HEK293 (cell line): ENCODE measurements around the gene PFN1.

Experiments used
- AEBP2 ChIP-seq: fragments of 450-650 bp; formaldehyde crosslinking; IDR thresholded peaks from 2 replicates; pipeline ENCODE4 v1.5.1; 2016; ENCODE audit warnings: missing biosample characterization, missing genetic modification characterization, borderline replicate concordance
- GLI4 ChIP-seq: fragments of 450-650 bp; formaldehyde crosslinking; IDR thresholded peaks from 2 replicates; pipeline ENCODE4 v1.5.1; 2016; ENCODE audit warnings: missing biosample characterization, missing genetic modification characterization
- PBX3 ChIP-seq: sonication (generic); formaldehyde crosslinking; IDR thresholded peaks from 2 replicates; pipeline ENCODE4 v1.8.1; 2022; ENCODE audit warnings: mild to moderate bottlenecking, moderate library complexity, missing genetic modification reagents
- PRDM4 ChIP-seq: fragments of 450-650 bp; formaldehyde crosslinking; IDR thresholded peaks from 2 replicates; pipeline ENCODE4 v1.5.1; 2017; ENCODE audit warnings: missing biosample characterization, missing genetic modification characterization
- SCRT1 ChIP-seq: fragments of 450-650 bp; formaldehyde crosslinking; IDR thresholded peaks from 2 replicates; pipeline ENCODE4 v1.5.1; 2016; ENCODE audit warnings: missing biosample characterization, missing genetic modification characterization, borderline replicate concordance
- SCRT2 ChIP-seq: fragments of 450-650 bp; formaldehyde crosslinking; IDR thresholded peaks from 2 replicates; pipeline ENCODE4 v1.5.1; 2016; ENCODE audit warnings: missing biosample characterization, missing genetic modification characterization
- TRIM28 ChIP-seq: IDR thresholded peaks from 2 replicates; pipeline ENCODE4 v1.6.1; 2011; ENCODE audit warnings: low read length, control low read depth, borderline replicate concordance
- WT1 ChIP-seq: fragments of 450-650 bp; formaldehyde crosslinking; IDR thresholded peaks from 2 replicates; pipeline ENCODE4 v1.5.1; 2016; ENCODE audit warnings: missing biosample characterization, missing genetic modification characterization
- YY2 ChIP-seq: fragments of 450-650 bp; formaldehyde crosslinking; IDR thresholded peaks from 2 replicates; pipeline ENCODE4 v1.5.1; 2016; ENCODE audit warnings: missing biosample characterization, missing genetic modification characterization
- ZBTB11 ChIP-seq: fragments of 450-650 bp; formaldehyde crosslinking; conservative IDR thresholded peaks from 2 replicates; pipeline ENCODE4 v1.5.1; 2016; ENCODE audit warnings: low read depth, missing biosample characterization, missing genetic modification characterization
- ZFP69B ChIP-seq: fragments of 450-650 bp; formaldehyde crosslinking; IDR thresholded peaks from 2 replicates; pipeline ENCODE4 v1.5.1; 2016; ENCODE audit warnings: missing biosample characterization, missing genetic modification characterization
- ZNF10 ChIP-seq: fragments of 450-650 bp; formaldehyde crosslinking; IDR thresholded peaks from 2 replicates; pipeline ENCODE4 v1.5.1; 2017; ENCODE audit warnings: missing biosample characterization, missing genetic modification characterization
- ZNF132 ChIP-seq: fragments of 450-650 bp; formaldehyde crosslinking; IDR thresholded peaks from 2 replicates; pipeline ENCODE4 v1.5.1; 2017; ENCODE audit warnings: missing biosample characterization, missing genetic modification characterization, borderline replicate concordance
- ZNF174 ChIP-seq: fragments of 450-650 bp; formaldehyde crosslinking; IDR thresholded peaks from 2 replicates; pipeline ENCODE4 v1.5.0; 2017; ENCODE audit warnings: missing biosample characterization, mild to moderate bottlenecking, missing genetic modification characterization
- ZNF175 ChIP-seq: fragments of 450-650 bp; formaldehyde crosslinking; IDR thresholded peaks from 2 replicates; pipeline ENCODE4 v1.5.1; 2016; ENCODE audit warnings: missing biosample characterization, missing genetic modification characterization
- ZNF292 ChIP-seq: fragments of 450-650 bp; formaldehyde crosslinking; IDR thresholded peaks from 2 replicates; pipeline ENCODE4 v1.5.1; 2016; ENCODE audit warnings: low read depth, missing biosample characterization, missing genetic modification characterization, borderline replicate concordance
- ZNF426 ChIP-seq: fragments of 450-650 bp; formaldehyde crosslinking; IDR thresholded peaks from 2 replicates; pipeline ENCODE4 v1.5.1; 2017; ENCODE audit warnings: missing biosample characterization, missing genetic modification characterization, mild to moderate bottlenecking, inconsistent platforms, moderate library complexity
- ZNF558 ChIP-seq: fragments of 450-650 bp; formaldehyde crosslinking; IDR thresholded peaks from 2 replicates; pipeline ENCODE4 v1.5.1; 2016; ENCODE audit warnings: missing biosample characterization, missing genetic modification characterization
- ZNF629 ChIP-seq: fragments of 450-650 bp; formaldehyde crosslinking; IDR thresholded peaks from 2 replicates; pipeline ENCODE4 v1.5.1; 2017; ENCODE audit warnings: missing biosample characterization, missing genetic modification characterization
- TF ChIP-seq, protein P1 (sequence below): fragments of 450-650 bp; formaldehyde crosslinking; IDR thresholded peaks from 2 replicates; pipeline ENCODE4 v1.5.1; 2017; ENCODE audit warnings: missing biosample characterization, missing genetic modification characterization
- TF ChIP-seq, protein P2 (sequence below): fragments of 450-650 bp; formaldehyde crosslinking; IDR thresholded peaks from 2 replicates; pipeline ENCODE4 v1.5.1; 2016; ENCODE audit warnings: missing biosample characterization, missing genetic modification characterization, low read depth
- TF ChIP-seq, protein P3 (sequence below): fragments of 450-650 bp; formaldehyde crosslinking; IDR thresholded peaks from 2 replicates; pipeline ENCODE4 v1.5.1; 2016; ENCODE audit warnings: missing biosample characterization, missing genetic modification characterization

Gene PFN1

GRCh38 chr17:4986951-4987766 lies 38.8 kb upstream of the PFN1 start, which contains the start of gene CAMTA2 (continued):
- no peak for TF ChIP-seq ZNF132 (tag by site-specific recombination)
- no peak for TF ChIP-seq PRDM4 (tag by site-specific recombination)
- TF ChIP-seq ZBTB11, result peak; percentile 87
- no peak for TF ChIP-seq SCRT2
- peak; percentile 84; the same call in 1 of the 2 replicates for TF ChIP-seq YY2
- no peak for TF ChIP-seq ZNF174
- TF ChIP-seq ZNF292 (tag by site-specific recombination), result no peak
- peak; percentile 96 for TF ChIP-seq ZNF629 (tag by site-specific recombination)
- 0 out of 2 replicates have a peak, but pooled peaks have one; percentile 73 for TF ChIP-seq ZNF10 (tag by site-specific recombination)
- TF ChIP-seq, protein P1, sequence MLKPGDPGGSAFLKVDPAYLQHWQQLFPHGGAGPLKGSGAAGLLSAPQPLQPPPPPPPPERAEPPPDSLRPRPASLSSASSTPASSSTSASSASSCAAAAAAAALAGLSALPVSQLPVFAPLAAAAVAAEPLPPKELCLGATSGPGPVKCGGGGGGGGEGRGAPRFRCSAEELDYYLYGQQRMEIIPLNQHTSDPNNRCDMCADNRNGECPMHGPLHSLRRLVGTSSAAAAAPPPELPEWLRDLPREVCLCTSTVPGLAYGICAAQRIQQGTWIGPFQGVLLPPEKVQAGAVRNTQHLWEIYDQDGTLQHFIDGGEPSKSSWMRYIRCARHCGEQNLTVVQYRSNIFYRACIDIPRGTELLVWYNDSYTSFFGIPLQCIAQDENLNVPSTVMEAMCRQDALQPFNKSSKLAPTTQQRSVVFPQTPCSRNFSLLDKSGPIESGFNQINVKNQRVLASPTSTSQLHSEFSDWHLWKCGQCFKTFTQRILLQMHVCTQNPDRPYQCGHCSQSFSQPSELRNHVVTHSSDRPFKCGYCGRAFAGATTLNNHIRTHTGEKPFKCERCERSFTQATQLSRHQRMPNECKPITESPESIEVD (tag by site-specific recombination), result no peak
- no peak for TF ChIP-seq ZNF175 (tag by site-specific recombination)
- TF ChIP-seq SCRT1 (tag by site-specific recombination), result no peak
- TF ChIP-seq, protein P2, sequence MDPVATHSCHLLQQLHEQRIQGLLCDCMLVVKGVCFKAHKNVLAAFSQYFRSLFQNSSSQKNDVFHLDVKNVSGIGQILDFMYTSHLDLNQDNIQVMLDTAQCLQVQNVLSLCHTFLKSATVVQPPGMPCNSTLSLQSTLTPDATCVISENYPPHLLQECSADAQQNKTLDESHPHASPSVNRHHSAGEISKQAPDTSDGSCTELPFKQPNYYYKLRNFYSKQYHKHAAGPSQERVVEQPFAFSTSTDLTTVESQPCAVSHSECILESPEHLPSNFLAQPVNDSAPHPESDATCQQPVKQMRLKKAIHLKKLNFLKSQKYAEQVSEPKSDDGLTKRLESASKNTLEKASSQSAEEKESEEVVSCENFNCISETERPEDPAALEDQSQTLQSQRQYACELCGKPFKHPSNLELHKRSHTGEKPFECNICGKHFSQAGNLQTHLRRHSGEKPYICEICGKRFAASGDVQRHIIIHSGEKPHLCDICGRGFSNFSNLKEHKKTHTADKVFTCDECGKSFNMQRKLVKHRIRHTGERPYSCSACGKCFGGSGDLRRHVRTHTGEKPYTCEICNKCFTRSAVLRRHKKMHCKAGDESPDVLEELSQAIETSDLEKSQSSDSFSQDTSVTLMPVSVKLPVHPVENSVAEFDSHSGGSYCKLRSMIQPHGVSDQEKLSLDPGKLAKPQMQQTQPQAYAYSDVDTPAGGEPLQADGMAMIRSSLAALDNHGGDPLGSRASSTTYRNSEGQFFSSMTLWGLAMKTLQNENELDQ, result no peak
- TF ChIP-seq WT1 (tag by site-specific recombination), result no peak; the same call in 1 of the 2 replicates
- TF ChIP-seq PBX3, result peak; percentile 88
- TF ChIP-seq ZNF558, result no peak
- TF ChIP-seq, protein P3, sequence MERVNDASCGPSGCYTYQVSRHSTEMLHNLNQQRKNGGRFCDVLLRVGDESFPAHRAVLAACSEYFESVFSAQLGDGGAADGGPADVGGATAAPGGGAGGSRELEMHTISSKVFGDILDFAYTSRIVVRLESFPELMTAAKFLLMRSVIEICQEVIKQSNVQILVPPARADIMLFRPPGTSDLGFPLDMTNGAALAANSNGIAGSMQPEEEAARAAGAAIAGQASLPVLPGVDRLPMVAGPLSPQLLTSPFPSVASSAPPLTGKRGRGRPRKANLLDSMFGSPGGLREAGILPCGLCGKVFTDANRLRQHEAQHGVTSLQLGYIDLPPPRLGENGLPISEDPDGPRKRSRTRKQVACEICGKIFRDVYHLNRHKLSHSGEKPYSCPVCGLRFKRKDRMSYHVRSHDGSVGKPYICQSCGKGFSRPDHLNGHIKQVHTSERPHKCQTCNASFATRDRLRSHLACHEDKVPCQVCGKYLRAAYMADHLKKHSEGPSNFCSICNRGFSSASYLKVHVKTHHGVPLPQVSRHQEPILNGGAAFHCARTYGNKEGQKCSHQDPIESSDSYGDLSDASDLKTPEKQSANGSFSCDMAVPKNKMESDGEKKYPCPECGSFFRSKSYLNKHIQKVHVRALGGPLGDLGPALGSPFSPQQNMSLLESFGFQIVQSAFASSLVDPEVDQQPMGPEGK (tag by site-specific recombination), result peak; percentile 95
- no peak for TF ChIP-seq AEBP2
- TF ChIP-seq GLI4 (tag by site-specific recombination), result 0 out of 2 replicates have a peak, but pooled peaks have one; percentile 43
- TF ChIP-seq TRIM28, result no peak
- peak; percentile 81 for TF ChIP-seq ZFP69B (tag by site-specific recombination)
- no peak for TF ChIP-seq ZNF426 (tag by site-specific recombination)
